ENCODE results near the gene ALOX12. TPM values are rescaled to one million over a fixed set of nuclear protein-coding genes. Genes with fewer than 3 reads are reported as not detected.
A peak's percentile ranks its signal among the peaks of the same experiment; 100 is the strongest.

The ALOX12 gene
- total RNA-seq, 1 experiment from 2014 or later, result not detected

DNA sequence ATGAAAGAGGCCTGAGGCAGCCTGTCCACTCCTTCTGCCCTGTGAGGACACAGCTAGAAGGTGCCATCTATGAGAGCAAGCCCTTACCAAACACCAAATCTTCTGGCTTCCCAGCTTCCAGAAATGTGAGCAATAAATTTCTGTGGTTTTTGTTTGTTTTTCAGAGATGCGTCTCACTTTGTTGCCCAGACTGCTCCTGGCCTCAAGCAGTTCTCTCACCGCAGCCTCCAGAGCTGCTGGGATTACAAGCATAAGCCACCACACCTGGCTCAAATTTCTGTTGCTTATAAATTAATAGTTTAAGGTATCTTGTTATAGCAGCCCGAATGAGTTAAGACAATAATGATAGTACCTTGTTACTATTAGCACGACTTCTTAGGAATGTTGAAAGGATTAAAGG lies 60.5 kb downstream of the ALOX12 start:
- H3K27ac ChIP-seq, result no peak overlapping the region
- H3K9me3 ChIP-seq (replicated peaks), result no peaks in the 10 kb centered on the region
- peaks cover 23% of the 10 kb centered on the region for H3K4me1 ChIP-seq (replicated peaks)
- no peaks in the 10 kb centered on the region for H3K27me3 ChIP-seq (replicated peaks)
- no peaks in the 10 kb centered on the region for H3K36me3 ChIP-seq
- H3K4me3 ChIP-seq, result no peak overlapping the region
- peak in 1 of 2 experiments; percentile 25 for DNase-seq (ENCODE audit: low read depth in 1 of 2, low spot score in 2 of 2)

DNA sequence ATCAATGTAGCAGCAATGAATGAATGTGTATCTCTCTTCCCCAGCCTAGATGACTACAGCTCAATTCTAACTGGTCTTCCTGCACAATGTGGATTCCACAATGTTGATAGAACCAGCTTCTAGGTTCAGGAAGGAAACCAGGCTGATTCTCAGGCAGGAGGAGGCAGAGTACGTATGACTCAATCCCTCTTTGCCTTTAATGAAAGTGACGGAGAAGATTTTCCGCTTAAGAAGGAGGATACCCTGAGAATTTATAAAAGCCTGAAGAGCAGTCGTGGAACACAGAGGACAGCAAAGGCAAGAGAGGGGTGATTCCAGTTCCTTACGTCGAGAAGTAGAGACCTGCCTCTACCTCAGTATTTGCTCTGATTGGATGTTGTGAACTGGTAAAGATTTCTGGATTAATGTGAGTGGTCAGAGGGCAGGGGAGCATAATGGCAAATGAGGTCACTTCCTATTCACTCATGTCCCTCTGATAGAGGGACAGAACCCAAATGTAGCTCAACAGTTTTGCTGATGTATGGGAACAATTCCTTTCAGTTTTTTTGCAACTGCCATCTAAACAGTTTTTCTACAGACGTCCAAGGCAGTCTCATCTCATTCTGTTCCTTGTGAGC lies 63.1 kb downstream of the ALOX12 start:
- no peak overlapping the region for H3K4me3 ChIP-seq
- H3K27ac ChIP-seq, result peak overlapping the region; percentile 18; the same call in 1 of the 2 replicates
- no peaks in the 10 kb centered on the region for H3K27me3 ChIP-seq (replicated peaks)
- no peaks in the 10 kb centered on the region for H3K36me3 ChIP-seq
- no peaks in the 10 kb centered on the region for H3K9me3 ChIP-seq (replicated peaks)
- DNase-seq (ENCODE audit: low read depth in 1 of 2, low spot score in 2 of 2), result no peak
- H3K4me1 ChIP-seq (replicated peaks), result peaks cover 23% of the 10 kb centered on the region

Other genes starting within 250 kb of the ALOX12 start
- gene XAF1, start 240.0 kb upstream of the ALOX12 start, total RNA-seq (2014; rRNA removed; shearing (Covaris generic)), result 13.4 and 19.9 TPM in 2 replicates
- gene FBXO39, start 219.8 kb upstream of the ALOX12 start, total RNA-seq (2014; rRNA removed; shearing (Covaris generic)), result 0.87 TPM in 1 of 2 replicates, not detected in the other
- gene TEKT1, start 164.3 kb upstream of the ALOX12 start, total RNA-seq (2014; rRNA removed; shearing (Covaris generic)), result 0.03 TPM in 1 of 2 replicates, not detected in the other
- 104 and 146 TPM in 2 replicates for gene RNASEK, start 16.6 kb downstream of the ALOX12 start, total RNA-seq (2014; rRNA removed; shearing (Covaris generic))
- not detected in 2 replicates for gene BCL6B, start 27.0 kb downstream of the ALOX12 start, total RNA-seq (2014; rRNA removed; shearing (Covaris generic))
- gene SLC16A13, start 40.0 kb downstream of the ALOX12 start, total RNA-seq (2014; rRNA removed; shearing (Covaris generic)), result not detected in 2 replicates
- not detected in 2 replicates for gene SLC16A11, start 48.0 kb downstream of the ALOX12 start, total RNA-seq (2014; rRNA removed; shearing (Covaris generic))
- not detected in 2 replicates for gene CLEC10A, start 84.2 kb downstream of the ALOX12 start, total RNA-seq (2014; rRNA removed; shearing (Covaris generic))
- not detected in 2 replicates for gene ASGR2, start 118.8 kb downstream of the ALOX12 start, total RNA-seq (2014; rRNA removed; shearing (Covaris generic))
- gene ASGR1, start 183.3 kb downstream of the ALOX12 start, total RNA-seq (2014; rRNA removed; shearing (Covaris generic)), result 0.16 TPM in 1 of 2 replicates, not detected in the other
- 8.9 and 9.3 TPM in 2 replicates for gene DLG4, start 223.8 kb downstream of the ALOX12 start, total RNA-seq (2014; rRNA removed; shearing (Covaris generic))
- 205 and 227 TPM in 2 replicates for gene ACADVL, start 223.9 kb downstream of the ALOX12 start, total RNA-seq (2014; rRNA removed; shearing (Covaris generic))
- 30.6 and 45.3 TPM in 2 replicates for gene DVL2, start 238.5 kb downstream of the ALOX12 start, total RNA-seq (2014; rRNA removed; shearing (Covaris generic))
- 27.5 and 30.3 TPM in 2 replicates for gene PHF23, start 243.4 kb downstream of the ALOX12 start, total RNA-seq (2014; rRNA removed; shearing (Covaris generic))
- gene GABARAP, start 246.4 kb downstream of the ALOX12 start, total RNA-seq (2014; rRNA removed; shearing (Covaris generic)), result 139 and 146 TPM in 2 replicates

Data from SJSA1 (cell line).